HepG2 (cell line): ENCODE data around the gene SOX13. TPM values are rescaled to one million over a fixed set of nuclear protein-coding genes. Genes with fewer than 3 reads are reported as not detected.
A peak's percentile ranks its signal among the peaks of the same experiment; 100 is the strongest.

Experiments used
- CAMTA2 ChIP-seq: sonication (generic); formaldehyde crosslinking; IDR thresholded peaks from 2 replicates; pipeline ENCODE4 v1.4.0; 2020; ENCODE audit warnings: mild to moderate bottlenecking, missing genetic modification reagents, borderline replicate concordance
- CBX1 ChIP-seq: IDR thresholded peaks from one replicate; pipeline ENCODE4 v1.6.1; 2016; ENCODE audit warnings: antibody characterized with exemption, low read depth
- CTCF ChIP-seq: sonication (generic); formaldehyde crosslinking; IDR thresholded peaks from 2 replicates; pipeline ENCODE4 v1.5.0; 2020; ENCODE audit warnings: mild to moderate bottlenecking, missing genetic modification reagents, moderate library complexity
- ETV6 ChIP-seq: sonication (generic); formaldehyde crosslinking; conservative IDR thresholded peaks from 2 replicates; pipeline ENCODE4 v1.4.0; 2020; ENCODE audit warnings: missing genetic modification reagents
- KDM6A ChIP-seq: IDR thresholded peaks from 2 replicates; pipeline ENCODE4 v1.6.1; 2016; ENCODE audit warnings: low read depth
- KMT2A ChIP-seq: sonication (generic); formaldehyde crosslinking; IDR thresholded peaks from 2 replicates; pipeline ENCODE4 v1.4.0; 2020; ENCODE audit warnings: missing genetic modification reagents
- MED13 ChIP-seq: sonication (generic); formaldehyde crosslinking; IDR thresholded peaks from 2 replicates; pipeline ENCODE4 v1.5.0; 2020; ENCODE audit warnings: missing genetic modification reagents
- MED8 ChIP-seq: sonication (generic); formaldehyde crosslinking; IDR thresholded peaks from 2 replicates; pipeline ENCODE4 v1.8.1; 2023; ENCODE audit warnings: mild to moderate bottlenecking, missing genetic modification reagents; ENCODE audit not compliant: insufficient replicate concordance
- MEF2D ChIP-seq: sonication (generic); formaldehyde crosslinking; IDR thresholded peaks from 2 replicates; pipeline ENCODE4 v1.5.1; 2020; ENCODE audit warnings: mild to moderate bottlenecking, missing genetic modification reagents
- MTA1 ChIP-seq: sonication (generic); formaldehyde crosslinking; IDR thresholded peaks from 2 replicates; pipeline ENCODE4 v1.4.0; 2020; ENCODE audit warnings: missing genetic modification reagents, mild to moderate bottlenecking, borderline replicate concordance
- NFYB ChIP-seq: sonication (generic); formaldehyde crosslinking; IDR thresholded peaks from 2 replicates; pipeline ENCODE4 v1.4.0; 2020; ENCODE audit warnings: missing genetic modification reagents
- SNAPC2 ChIP-seq: sonication (generic); formaldehyde crosslinking; IDR thresholded peaks from 2 replicates; pipeline ENCODE4 v1.8.1; 2022; ENCODE audit warnings: mild to moderate bottlenecking, missing genetic modification reagents
- SPEN ChIP-seq: sonication (generic); formaldehyde crosslinking; IDR thresholded peaks from 2 replicates; pipeline ENCODE4 v1.5.1; 2020; ENCODE audit warnings: low read depth, mild to moderate bottlenecking, missing genetic modification reagents
- TOPORS ChIP-seq: sonication (generic); formaldehyde crosslinking; IDR thresholded peaks from 2 replicates; pipeline ENCODE4 v1.8.0; 2023; ENCODE audit warnings: mild to moderate bottlenecking, missing genetic modification reagents
- U2AF1 ChIP-seq: fragments of 200-400 bp; formaldehyde crosslinking; optimal IDR thresholded peaks from 2 replicates; pipeline ENCODE3; 2017; ENCODE audit warnings: mild to moderate bottlenecking, low read depth, low read length
- YEATS4 ChIP-seq: sonication (generic); formaldehyde crosslinking; IDR thresholded peaks from 2 replicates; pipeline ENCODE4 v1.4.0; 2020; ENCODE audit warnings: missing genetic modification reagents, borderline replicate concordance
- ZC3H4 ChIP-seq: sonication (generic); formaldehyde crosslinking; IDR thresholded peaks from 2 replicates; pipeline ENCODE4 v1.4.0; 2020; ENCODE audit warnings: missing genetic modification reagents, borderline replicate concordance
- ZNF335 ChIP-seq: sonication (generic); formaldehyde crosslinking; IDR thresholded peaks from 2 replicates; pipeline ENCODE4 v1.4.0; 2020; ENCODE audit warnings: missing genetic modification reagents
- ZNF724P ChIP-seq: sonication (generic); formaldehyde crosslinking; IDR thresholded peaks from 2 replicates; pipeline ENCODE4 v1.8.0; 2022; ENCODE audit warnings: missing genetic modification reagents, borderline replicate concordance
- ZNF772 ChIP-seq: sonication (generic); formaldehyde crosslinking; IDR thresholded peaks from 2 replicates; pipeline ENCODE4 v1.5.0; 2020; ENCODE audit warnings: mild to moderate bottlenecking, missing genetic modification reagents
- ZNF773 ChIP-seq: sonication (generic); formaldehyde crosslinking; IDR thresholded peaks from 2 replicates; pipeline ENCODE4 v1.4.0; 2020; ENCODE audit warnings: missing genetic modification reagents, borderline replicate concordance
- ZNF782 ChIP-seq: sonication (generic); formaldehyde crosslinking; IDR thresholded peaks from 2 replicates; pipeline ENCODE4 v1.4.0; 2020; ENCODE audit warnings: missing genetic modification reagents, mild to moderate bottlenecking, borderline replicate concordance
- ZNF891 ChIP-seq: sonication (generic); formaldehyde crosslinking; IDR thresholded peaks from 2 replicates; pipeline ENCODE4 v1.5.0; 2020; ENCODE audit warnings: mild to moderate bottlenecking, missing genetic modification reagents
- polyA plus RNA-seq, 8 experiments: library from polyadenylated mRNA; depleted of rRNA in 3 of 8; stranded (reverse) in 7 of 8; unstranded in 1 of 8; fragments of >200 nt; fragmentation: Illumina TruSeq in 4 of 8; extraction: Trizol in 4 of 8; gene quantifications; 2 replicates each; pipeline versions ENCODE4 v1.2.1 to v1.2.3, GENCODE V29; 2011 to 2016; ENCODE audit warnings: low read depth in 4 of 8, missing spikeins in 1 of 8, mixed read lengths in 1 of 8; ENCODE audit not compliant: insufficient read depth in 1 of 8
- total RNA-seq, 5 experiments: library from RNA; depleted of rRNA; stranded (reverse); fragments of >200 nt; fragmentation: Illumina TruSeq; extraction: Trizol; gene quantifications; 2 replicates each; pipeline ENCODE4 v1.2.3, GENCODE V29; 2016; ENCODE audit warnings: low read depth in 1 of 5
- TF ChIP-seq, protein P1 (sequence below): sonication (generic); formaldehyde crosslinking; IDR thresholded peaks from 2 replicates; pipeline ENCODE4 v1.4.0; 2020; ENCODE audit warnings: missing genetic modification reagents, mild to moderate bottlenecking, borderline replicate concordance
- TF ChIP-seq, protein P2 (sequence below), 2 experiments: fragments of 450-650 bp in 1 of 2; sonication (generic) in 1 of 2; formaldehyde crosslinking; IDR thresholded peaks; 2 replicates each; pipeline versions ENCODE4 v1.5.0 to v1.8.0; 2020 to 2022; ENCODE audit warnings: mild to moderate bottlenecking in 1 of 2, missing genetic modification reagents in 1 of 2

SOX13 gene
- total and polyA plus RNA-seq, 2 of the 13 experiments (the other 11 are each of a cell fraction or from before 2014, with no cell fraction given) = 13.3 to 15.8 TPM

GRCh38 chr1:204072931-204073836 lies at the start of gene SOX13 (continued):
- TF ChIP-seq ETV6 (CRISPR knock-in tag) = no peak
- no peak; the same call in 1 of the 2 replicates for TF ChIP-seq ZNF724P (CRISPR knock-in tag)
- TF ChIP-seq KMT2A (CRISPR knock-in tag) = peak; percentile 84
- TF ChIP-seq ZNF335 (CRISPR knock-in tag) = 0 out of 2 replicates have a peak, but pooled peaks have one; percentile 60
- peak; percentile 77; the same call in 1 of the 2 replicates for TF ChIP-seq SNAPC2 (CRISPR knock-in tag)
- TF ChIP-seq YEATS4 (CRISPR knock-in tag) = peak; percentile 77
- peak; percentile 25; the same call in 1 of the 2 replicates for TF ChIP-seq MTA1 (CRISPR knock-in tag)
- no peak for TF ChIP-seq ZNF773
- 0 out of 2 replicates have a peak, but pooled peaks have one; percentile 31 for TF ChIP-seq MEF2D (CRISPR knock-in tag)
- TF ChIP-seq CBX1 = no peak
- peak; percentile 62 for TF ChIP-seq CTCF (CRISPR knock-in tag)
- TF ChIP-seq NFYB (CRISPR knock-in tag) = peak; percentile 27; the same call in 1 of the 2 replicates
- peak; percentile 55 for TF ChIP-seq MED8 (CRISPR knock-in tag)
- TF ChIP-seq SPEN (CRISPR knock-in tag) = peak; percentile 59
- TF ChIP-seq ZNF772 (CRISPR knock-in tag) = peak; percentile 58; the same call in 1 of the 2 replicates
- TF ChIP-seq TOPORS (CRISPR knock-in tag) = 0 out of 2 replicates have a peak, but pooled peaks have one; percentile 31
- TF ChIP-seq KDM6A (CRISPR knock-in tag) = no peak
- no peak for TF ChIP-seq U2AF1
- TF ChIP-seq ZNF891 = peak; percentile 72; the same call in 1 of the 2 replicates
- TF ChIP-seq, protein P1, sequence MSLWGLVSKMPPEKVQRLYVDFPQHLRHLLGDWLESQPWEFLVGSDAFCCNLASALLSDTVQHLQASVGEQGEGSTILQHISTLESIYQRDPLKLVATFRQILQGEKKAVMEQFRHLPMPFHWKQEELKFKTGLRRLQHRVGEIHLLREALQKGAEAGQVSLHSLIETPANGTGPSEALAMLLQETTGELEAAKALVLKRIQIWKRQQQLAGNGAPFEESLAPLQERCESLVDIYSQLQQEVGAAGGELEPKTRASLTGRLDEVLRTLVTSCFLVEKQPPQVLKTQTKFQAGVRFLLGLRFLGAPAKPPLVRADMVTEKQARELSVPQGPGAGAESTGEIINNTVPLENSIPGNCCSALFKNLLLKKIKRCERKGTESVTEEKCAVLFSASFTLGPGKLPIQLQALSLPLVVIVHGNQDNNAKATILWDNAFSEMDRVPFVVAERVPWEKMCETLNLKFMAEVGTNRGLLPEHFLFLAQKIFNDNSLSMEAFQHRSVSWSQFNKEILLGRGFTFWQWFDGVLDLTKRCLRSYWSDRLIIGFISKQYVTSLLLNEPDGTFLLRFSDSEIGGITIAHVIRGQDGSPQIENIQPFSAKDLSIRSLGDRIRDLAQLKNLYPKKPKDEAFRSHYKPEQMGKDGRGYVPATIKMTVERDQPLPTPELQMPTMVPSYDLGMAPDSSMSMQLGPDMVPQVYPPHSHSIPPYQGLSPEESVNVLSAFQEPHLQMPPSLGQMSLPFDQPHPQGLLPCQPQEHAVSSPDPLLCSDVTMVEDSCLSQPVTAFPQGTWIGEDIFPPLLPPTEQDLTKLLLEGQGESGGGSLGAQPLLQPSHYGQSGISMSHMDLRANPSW (CRISPR knock-in tag) = no peak
- TF ChIP-seq ZNF782 (CRISPR knock-in tag) = no peak
- no peak for TF ChIP-seq ZC3H4
- no peak for TF ChIP-seq MED13
- peak; percentile 35; the same call in 1 of the 2 replicates for TF ChIP-seq CAMTA2 (CRISPR knock-in tag)
- TF ChIP-seq, protein P2, sequence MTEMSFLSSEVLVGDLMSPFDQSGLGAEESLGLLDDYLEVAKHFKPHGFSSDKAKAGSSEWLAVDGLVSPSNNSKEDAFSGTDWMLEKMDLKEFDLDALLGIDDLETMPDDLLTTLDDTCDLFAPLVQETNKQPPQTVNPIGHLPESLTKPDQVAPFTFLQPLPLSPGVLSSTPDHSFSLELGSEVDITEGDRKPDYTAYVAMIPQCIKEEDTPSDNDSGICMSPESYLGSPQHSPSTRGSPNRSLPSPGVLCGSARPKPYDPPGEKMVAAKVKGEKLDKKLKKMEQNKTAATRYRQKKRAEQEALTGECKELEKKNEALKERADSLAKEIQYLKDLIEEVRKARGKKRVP (CRISPR knock-in tag; IDR thresholded peaks at IDR 0.05) = peak in 1 of 2 experiments; percentile 14; a peak in 1 of 4 replicates
